HG03103 (cell line): ENCODE data around the gene OCA2.
"Not testable (repeated sequence)": the region's sequence is repeated elsewhere in the genome, so short reads cannot be mapped to it uniquely, and the experiment has no call there.

Experiments
- ATAC-seq: cut with Tn5 transposase; IDR thresholded peaks from one replicate; pipeline ENCODE4 v1.9.1; 2021; ENCODE audit warnings: low read depth; ENCODE audit not compliant: unreplicated experiment

Gene OCA2

DNA sequence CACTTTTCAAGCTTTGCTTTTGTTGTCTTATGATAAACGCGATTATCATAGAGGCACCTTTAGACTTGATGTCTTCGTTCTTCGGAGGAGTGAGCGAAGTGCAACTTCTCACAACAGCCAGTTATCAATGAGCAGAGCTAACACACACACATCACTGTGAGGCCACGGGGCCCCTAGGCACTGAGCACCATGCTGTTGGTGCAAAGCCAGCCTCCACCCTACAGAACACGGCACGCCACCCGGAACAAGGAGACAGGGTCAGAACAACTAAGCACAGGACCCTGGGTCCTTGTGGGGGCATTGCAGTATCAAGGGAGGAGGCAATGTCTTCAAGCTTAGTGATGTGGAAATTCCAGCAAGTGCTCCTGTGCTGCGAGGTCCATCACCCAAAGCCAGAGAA, 244.5 kb downstream of the OCA2 start:
- no peak for ATAC-seq

DNA sequence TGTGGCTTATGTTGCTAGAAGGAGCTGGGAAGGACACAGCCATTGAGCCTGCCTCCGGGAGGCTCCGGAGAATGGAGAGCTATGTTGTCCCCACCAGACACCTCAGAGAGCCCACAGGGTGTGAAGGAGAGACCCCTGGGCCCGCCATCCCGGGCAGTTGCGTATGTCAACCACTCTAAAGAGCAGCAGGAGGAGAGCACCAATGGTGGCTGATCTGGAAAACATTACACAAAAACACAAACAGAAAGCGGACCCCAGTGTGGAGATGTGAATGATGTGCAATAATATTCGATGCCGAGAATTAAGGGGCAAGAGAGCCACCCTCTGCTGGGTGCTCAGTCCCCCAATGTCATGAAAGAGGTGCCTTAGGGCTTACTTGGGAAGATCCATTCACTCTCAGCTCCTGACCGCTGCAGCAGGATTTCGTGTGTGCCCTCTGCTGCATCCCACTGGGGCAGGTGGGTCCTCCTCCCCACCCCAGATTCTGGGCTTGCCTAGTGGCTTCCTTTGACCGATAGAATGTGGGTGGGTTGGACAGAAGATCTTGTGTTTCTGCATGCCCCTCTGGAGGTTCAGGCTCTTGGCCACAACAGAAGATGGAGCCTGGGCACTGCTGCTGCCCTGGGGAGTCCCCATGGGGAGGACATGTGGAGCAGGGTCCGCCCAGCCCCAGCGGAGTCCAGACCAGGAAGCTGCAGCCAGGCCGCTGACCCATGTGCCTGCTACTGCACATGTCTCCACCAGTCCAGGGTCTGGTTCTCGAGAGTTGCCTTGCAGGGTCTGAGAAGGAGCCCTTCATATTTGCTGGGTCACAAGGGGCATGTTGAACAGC, 245.3 kb downstream of the OCA2 start:
- no peak for ATAC-seq

DNA sequence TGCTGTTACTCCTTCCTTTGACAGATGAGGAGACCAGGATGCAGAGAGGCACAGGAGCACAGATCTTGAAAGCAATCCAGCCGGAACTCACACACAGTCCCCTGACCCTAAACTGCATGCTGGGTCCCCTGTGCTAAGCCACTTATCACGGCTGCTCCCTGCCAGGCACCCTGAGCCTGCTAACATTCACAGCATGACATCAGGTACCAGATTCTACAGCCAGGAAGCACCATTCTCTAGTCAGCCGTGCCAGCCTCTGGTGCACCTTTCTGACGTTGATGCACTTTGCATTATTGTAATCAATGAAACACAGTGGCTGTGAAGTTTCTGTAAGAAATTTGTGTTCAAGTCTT, 247.3 kb downstream of the OCA2 start:
- ATAC-seq = no peak

DNA sequence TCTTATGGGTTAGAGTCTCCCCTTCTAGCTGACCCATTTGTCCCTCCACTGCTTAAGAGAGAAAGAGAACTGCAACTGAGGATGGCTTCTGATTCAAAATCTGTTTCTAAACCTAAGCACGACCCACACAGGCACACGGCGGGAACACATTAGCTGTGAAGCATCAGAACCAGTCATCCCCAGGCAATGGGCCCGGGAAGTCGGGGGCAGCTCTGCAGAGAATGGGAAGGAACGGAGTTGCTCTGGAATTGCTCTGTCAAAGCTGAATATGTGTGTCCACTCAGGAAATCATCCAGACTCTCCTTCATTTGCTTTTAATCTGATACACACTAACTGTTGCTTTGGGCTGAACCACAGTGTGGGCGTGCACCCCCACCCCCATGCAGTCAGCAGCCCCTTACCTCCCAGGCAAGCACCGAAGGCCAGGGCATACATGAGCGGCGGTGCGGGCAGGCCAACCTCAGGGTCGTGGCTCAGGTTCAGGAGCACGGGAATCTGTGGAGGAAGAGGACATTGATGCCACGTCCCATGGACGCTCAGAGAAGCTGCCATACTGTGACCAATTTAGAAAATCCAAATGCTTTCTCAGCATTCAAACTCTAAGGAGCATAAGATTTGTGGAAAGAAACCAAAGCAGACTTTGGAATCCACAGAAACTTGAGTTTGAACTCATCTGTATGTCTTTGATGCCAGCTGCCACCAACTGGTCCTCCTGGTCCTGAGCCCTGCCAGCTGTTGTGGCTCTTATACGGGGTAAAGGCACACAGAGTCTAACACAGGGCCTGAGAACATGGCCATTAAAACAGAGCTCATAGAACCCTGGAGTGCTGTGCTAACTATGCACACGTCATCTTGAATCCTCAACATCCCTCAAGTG, 247.9 kb downstream of the OCA2 start:
- ATAC-seq = no peak

DNA sequence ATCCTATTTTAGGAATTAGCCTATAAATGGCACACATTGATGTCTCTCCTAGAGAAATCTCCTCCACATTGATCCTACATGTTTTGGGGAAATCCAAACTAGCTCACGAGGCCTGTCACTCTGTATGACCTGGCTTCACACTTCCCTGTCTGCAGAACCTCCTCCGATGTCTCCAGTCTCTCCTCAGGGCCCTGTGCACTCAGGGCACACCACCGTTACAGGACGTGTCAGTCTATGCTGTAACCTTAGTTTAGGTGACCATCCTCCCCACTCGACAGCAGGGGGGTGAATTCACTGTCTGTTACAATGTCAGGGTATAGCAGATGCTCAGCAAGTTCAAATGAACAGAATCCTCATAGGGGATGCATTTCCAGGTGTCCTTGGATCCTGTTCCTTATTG, 249.1 kb downstream of the OCA2 start:
- no peak for ATAC-seq

DNA sequence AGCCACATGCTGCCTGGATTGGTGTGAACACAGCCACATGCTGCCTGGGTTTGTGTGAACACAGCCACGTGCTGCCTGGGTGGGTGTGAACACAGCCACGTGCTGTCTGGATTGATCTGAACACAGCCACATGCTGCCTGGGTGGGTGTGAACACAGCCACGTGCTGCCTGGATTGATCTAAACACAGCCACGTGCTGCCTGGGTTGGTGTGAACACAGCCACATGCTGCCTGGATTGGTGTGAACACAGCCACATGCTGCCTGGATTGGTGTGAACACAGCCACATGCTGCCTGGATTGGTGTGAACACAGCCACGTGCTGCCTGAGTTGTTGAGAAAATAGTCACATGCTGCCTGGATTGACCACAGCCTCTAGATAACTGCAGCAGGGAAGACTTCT, 250.2 kb downstream of the OCA2 start:
- not testable (repeated sequence) for ATAC-seq

DNA sequence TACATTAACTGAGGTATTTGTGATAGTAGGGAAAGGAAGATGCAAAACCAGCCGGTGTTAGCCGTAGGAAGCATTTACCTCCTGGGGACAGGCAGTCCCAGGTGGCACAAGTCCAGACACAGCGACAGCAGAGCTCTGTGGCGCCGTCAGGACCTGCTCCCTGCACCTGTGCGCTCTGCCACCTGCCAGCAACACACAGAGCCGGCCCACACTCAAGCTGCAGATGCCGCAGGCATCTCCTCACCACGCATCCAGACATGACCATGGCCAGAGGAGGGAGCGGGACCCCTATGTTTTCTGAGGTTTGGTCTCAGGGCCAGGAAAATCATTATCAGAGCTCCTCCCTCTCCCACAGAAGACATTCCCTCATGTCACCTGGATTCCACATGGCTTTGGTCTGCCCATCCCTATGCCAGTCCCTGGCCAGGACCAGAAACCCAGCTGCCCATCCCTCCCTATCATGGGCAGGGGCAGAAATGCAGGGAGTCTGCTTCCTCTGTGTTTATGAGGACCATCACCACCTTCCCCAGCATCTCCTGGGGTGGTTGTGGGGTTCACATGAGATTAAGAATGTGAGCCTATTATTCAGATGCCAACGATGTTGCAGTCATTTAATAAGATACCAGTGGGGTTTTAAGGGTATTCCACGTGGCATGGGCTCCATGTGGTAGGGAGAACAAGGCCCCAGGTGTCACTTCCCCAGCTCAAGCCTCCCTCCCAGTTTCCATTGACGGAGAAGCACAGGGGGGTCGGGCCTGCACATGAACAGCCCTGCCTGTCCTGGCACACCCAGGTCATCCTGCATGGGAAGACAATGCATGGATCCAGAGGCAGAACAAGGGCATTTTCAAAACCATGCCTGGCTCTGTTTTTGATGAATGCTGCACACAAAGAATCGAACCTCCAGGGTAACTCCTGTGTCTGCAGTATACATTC, 251.1 kb downstream of the OCA2 start:
- no peak for ATAC-seq

DNA sequence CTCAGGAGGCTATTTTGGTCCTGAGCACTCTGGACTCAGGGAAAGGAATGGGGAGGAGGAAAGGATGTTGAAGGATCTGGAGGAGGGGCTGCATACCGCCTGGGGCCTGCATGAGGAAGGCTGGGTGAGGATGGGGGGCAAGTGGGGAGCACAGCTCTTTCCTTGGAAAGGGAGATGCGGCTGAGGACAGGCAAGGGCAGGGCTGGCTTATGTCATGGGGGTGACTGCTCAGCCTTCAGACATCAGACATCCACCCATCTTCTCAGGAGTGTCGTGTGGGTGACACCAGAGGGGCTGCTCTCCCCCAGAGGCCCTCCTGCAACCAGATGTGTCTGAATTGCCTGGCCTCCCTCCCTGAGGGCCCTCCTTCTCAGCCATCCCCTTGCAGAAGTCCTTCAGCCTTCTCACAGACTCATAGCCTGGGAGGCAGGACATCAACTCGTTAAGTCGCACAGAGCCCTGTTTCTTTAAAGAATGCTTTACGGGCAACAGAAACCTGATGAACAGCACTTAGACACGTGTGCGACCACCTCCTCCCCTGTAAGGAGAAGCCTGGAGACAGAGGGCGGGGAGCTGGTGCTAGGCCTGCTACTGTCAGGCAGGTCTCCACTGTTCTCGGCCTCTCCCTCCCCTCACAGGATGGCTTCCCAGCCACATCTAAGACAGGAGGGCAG, 252.3 kb downstream of the OCA2 start:
- ATAC-seq = no peak

DNA sequence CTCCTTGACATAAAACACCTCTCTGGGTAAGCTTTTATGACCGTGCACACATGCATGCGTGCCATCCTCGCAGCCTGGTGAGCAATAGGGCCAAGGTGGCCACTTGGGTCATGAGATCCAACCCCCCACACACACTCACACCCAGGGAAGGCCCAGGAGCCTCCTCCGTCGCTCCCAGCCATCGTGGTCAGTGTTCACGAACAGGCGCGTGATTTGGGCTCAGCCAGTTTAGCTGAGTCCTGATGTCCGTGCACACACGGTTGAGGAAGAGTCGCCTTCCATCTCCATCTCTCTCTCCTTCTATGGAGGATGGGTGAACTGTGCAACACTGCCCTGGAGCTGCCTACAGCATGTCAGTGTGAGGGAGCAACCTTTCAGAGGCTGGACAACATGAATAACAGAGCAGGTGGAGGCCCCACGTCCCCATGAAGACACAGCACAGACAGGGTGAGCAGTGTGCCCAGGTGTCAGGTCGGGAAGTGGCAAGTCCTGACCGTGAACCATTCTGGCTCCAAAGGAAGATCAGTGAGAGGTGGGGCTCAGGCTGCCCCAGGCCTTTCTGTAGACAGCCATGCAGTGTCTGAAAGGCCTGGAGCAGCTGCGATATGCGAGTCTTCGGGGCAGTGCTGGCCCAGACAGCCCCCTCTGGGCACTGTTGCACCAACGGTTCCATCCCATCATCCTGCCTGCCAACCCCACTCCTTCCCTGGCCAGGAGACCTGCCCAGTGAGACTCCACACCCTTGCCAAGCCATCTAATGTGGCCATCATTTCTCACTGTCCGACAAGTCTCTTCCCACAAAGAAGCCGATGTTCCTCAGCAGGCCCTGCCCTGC, 253.4 kb downstream of the OCA2 start:
- ATAC-seq = no peak

DNA sequence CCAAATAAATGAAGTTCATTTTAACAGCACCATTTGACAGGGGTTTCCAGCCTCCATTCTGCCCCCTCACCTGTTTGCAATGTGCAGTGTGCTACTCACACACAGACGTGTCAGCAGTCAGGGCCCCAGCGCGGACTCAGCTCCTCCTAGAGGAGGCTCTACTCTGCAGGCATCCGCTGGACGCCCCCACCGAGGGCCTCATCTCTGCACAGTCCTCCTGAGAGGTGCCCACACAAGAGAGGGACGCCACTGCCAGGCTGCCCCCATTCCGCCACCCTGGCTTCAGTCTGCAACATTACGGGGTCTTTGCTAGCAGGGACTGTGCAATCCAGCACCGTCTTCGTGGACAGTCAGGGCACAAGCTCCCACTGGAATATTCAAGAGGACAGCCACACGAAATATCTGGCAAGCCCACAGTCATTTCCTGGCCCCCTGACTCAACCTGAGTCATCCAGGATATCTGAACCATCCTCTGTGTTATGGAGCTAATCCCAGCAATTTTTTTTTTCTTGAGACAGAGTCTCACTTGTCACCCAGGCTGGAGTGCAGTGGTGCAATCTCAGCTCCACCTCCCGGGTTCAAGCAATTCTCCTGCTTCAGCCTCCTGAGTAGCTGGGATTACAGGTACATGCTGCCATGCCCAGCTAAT, 255.0 kb downstream of the OCA2 start:
- ATAC-seq = no peak

DNA sequence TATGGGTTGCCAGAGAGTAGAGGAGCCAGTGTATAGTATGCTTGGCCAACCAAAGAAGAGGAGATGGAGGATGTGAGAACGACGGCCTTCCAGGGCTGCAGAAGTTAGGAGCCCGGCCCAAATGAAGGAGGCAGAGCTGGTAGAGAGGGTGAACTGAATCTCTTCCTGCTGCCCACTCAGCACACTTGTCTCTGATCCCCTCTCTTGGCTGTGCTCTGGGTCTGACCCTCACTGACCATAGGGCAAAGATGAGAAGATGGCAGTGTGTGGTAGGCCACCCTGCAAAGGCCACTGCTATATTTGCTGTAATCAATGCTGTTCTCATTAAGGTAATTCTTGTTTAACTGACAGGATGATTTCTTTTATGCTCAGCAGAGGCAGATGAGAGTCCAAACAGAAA, 256.0 kb downstream of the OCA2 start:
- no peak for ATAC-seq

DNA sequence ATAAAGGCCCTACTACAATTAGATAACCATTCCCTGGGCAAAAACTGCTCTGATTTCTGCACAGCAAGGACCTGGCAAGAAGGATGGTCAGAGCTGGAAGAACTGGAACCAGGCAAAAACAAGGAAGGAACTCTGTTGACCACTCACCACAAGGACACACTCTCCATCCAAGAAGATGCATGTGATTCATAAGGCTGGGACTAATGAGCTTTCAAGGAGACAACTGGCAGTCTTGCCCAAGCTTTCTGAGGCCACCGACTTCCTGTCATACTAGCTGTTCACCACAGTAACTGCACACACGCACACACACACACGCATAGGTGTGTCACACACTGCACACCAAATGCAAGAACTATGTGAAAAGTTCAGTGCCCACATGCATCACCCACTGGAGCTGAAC, 256.6 kb downstream of the OCA2 start:
- ATAC-seq = no peak

DNA sequence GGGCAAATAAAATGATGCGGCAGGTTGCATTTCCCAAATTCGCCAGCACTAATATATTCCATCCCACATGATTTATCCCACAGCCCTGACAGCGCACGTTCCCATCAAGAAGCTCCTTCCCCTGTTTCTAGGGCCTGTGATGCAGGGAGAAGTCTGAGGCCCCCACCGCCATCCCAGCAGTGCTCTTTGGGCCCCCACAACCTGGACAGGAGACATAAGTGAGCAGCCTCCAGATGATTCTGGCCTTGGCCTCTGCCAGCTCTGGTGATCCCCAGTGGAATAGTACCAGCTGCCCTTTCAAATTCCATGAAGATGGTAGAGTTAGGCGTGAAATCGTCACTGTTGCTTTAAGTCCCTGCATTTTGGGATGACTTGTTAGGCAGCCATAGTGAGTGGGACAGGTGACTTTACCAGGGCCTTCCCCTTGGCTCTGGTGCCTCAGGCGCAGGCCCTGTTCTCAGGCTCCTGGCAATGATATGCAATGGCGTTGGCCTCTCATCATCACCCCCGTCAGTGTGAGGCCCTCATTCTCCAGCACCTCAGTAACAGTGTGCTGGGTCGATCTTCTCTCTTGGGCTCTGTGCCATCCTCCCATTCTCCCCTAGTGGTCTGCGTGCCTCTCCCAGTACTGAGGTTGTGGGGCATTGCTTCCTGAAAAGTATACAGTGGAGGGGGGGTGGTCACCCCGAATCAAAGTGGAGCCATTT, 263.7 kb downstream of the OCA2 start:
- no peak for ATAC-seq

DNA sequence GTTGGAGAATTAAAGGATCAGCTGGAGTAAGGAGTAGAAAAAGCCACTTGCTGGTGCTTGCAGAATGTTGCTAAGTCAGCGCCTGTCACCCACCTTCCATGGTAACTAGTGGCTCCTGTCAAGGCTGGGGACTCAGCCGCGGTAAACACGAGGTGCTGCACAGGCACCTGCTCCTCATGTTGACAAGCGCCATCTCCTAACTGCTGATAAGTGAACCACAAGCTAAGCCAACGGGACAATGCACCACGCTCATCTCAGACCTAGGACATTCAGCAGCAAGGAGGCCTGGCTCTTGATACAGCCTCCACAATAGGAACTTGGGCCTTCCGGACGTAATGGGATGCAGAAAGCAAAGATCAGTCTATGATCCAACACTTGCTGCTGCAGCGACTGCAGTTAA, 264.4 kb downstream of the OCA2 start:
- no peak for ATAC-seq

DNA sequence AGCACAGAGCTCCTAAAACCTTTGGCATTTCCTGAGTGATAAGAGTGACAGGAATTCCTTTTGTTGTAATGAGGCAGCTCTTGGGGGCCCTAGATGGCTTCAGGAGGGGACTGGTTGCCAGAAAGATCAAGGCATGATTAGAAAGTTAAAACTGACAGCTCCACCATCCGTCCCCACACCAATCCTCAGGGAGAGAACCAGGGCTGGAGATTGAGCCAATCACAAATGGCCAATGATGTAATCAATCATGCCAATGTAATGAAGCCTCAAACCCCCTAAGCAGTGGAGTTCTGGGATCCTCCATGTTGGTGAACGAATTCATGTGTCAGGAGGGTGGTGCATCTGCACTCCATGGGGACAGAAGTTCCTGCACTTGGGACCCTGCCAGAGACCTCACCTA, 265.1 kb downstream of the OCA2 start:
- ATAC-seq = no peak

DNA sequence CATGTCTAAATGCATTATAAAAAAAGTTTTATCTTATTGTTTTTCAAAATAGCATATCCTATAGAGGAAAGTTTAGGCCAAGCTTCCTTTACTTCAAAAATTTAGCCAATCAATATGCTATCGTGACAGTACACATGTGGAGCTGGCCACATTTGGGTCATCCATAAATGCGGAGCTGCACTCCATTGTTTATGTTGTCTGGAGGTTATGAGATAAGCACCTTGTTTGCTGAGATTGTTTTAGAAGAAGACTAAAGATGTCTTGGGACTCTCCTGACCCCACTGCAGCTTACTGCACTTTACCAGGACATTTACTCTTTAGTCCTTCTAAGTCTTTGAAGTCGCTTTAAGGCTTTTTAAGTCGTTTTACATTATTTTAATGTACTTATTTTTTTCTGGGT, 265.9 kb downstream of the OCA2 start:
- no peak for ATAC-seq

DNA sequence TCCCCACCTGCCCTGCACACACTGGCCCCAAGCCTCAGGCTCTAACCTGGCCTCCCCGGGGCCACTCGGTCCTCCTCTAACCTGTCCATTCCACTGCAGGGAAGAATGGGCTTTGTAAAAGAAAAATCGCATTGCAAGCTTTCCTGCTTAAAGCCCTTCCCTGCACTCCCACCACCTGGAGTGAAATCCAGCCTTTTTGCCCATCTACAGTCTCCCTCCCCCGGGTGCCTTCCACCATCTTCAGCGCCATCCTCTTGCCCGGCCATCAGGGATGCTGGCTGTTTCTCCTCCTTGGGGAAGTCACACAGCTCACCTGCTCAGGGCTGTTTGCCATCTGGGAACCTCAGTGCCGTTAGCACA, 266.9 kb downstream of the OCA2 start:
- no peak for ATAC-seq
